Parathyroid adenoma (tissue), 2 donors: ENCODE data around the gene FOXJ3.

ENCODE experiments used
- H2AFZ ChIP-seq: fragments of 300-600 bp; sonication (generic); one replicate; pipeline ENCODE4 v1.7.0; 2017; ENCODE audit warnings: antibody characterized with exemption, mild to moderate bottlenecking
- H3K27ac ChIP-seq: fragments of 300-600 bp; sonication (generic); one replicate; pipeline ENCODE4 v1.7.0; 2017
- H3K27me3 ChIP-seq: fragments of 300-600 bp; sonication (generic); one replicate; pipeline ENCODE4 v1.7.0; 2017; ENCODE audit warnings: low read length; ENCODE audit not compliant: control insufficient read depth, insufficient read depth
- H3K36me3 ChIP-seq: fragments of 300-600 bp; sonication (generic); one replicate; pipeline ENCODE4 v1.7.0; 2017; ENCODE audit warnings: low read length; ENCODE audit not compliant: control insufficient read depth, insufficient read depth
- H3K4me1 ChIP-seq: fragments of 300-600 bp; sonication (generic); one replicate; pipeline ENCODE4 v1.7.0; 2017; ENCODE audit warnings: control low read depth
- H3K4me2 ChIP-seq: fragments of 300-600 bp; sonication (generic); one replicate; pipeline ENCODE4 v1.7.0; 2017; ENCODE audit warnings: low read length
- H3K4me3 ChIP-seq: fragments of 300-600 bp; sonication (generic); one replicate; pipeline ENCODE4 v1.7.0; 2017; ENCODE audit warnings: low read depth, low read length
- H3K79me2 ChIP-seq: fragments of 300-600 bp; sonication (generic); one replicate; pipeline ENCODE4 v1.7.0; 2017; ENCODE audit warnings: control low read depth
- H3K9ac ChIP-seq: fragments of 300-600 bp; sonication (generic); one replicate; pipeline ENCODE4 v1.7.0; 2017; ENCODE audit warnings: mild to moderate bottlenecking
- H3K9me3 ChIP-seq: fragments of 300-600 bp; sonication (generic); one replicate; pipeline ENCODE4 v1.7.0; 2017; ENCODE audit warnings: low read length; ENCODE audit not compliant: control insufficient read depth
- CTCF ChIP-seq: fragments of 300-600 bp; sonication (generic); IDR thresholded peaks from one replicate; pipeline ENCODE4 v1.7.0; 2017; ENCODE audit warnings: antibody characterized with exemption, mild to moderate bottlenecking
- donor health status: primary hyperparathyroidism.

FOXJ3 gene

GRCh38 chr1:42266253-42267135 lies 68.5 kb downstream of the FOXJ3 start:
- H3K9ac ChIP-seq, result no peak overlapping the region
- H3K27ac ChIP-seq, result peak overlapping the region; percentile 48
- no peaks in the 10 kb centered on the region for H3K36me3 ChIP-seq
- H3K9me3 ChIP-seq, result no peaks in the 10 kb centered on the region
- H3K4me2 ChIP-seq, result peak overlapping the region; percentile 36
- TF ChIP-seq CTCF, result no peak
- peaks cover 7% of the 10 kb centered on the region for H3K4me1 ChIP-seq
- H2AFZ ChIP-seq, result no peak overlapping the region
- peak overlapping the region; percentile 30 for H3K4me3 ChIP-seq
- peaks cover 10% of the 10 kb centered on the region for H3K79me2 ChIP-seq
- no peaks in the 10 kb centered on the region for H3K27me3 ChIP-seq

DNA sequence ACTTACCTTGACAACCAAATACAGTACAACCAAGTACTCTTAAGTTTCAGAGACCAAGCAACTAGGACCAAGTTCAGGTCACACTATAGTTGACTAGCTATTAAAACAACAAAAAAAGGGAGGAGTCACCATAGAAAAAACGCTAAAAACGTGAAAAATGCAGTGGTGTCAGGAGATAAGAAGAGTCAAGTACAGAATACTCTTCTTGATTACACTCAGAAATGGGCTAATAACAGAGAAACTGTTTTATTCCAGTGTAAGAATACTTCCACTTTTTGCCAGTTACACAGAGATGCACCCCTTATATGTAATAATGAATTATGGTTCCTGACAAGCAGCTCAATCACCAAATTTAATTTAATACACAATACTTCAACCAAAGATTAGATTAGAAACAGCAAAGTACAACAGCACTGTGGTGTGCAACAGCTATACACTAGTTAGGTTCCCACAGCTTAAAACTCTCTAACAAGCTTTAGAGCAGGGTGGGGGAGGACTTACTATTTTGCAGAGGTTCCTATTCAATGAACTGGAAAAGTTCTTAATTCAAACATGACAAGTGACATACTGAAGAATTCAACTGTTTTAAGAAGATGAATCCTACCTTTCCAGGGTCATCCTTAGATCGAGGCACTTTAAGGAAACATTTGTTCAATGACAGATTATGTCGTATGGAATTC lies 70.4 kb downstream of the FOXJ3 start:
- peaks cover 7% of the 10 kb centered on the region for H3K4me1 ChIP-seq
- H2AFZ ChIP-seq, result no peak overlapping the region
- no peak for TF ChIP-seq CTCF
- no peaks in the 10 kb centered on the region for H3K27me3 ChIP-seq
- H3K9me3 ChIP-seq, result no peaks in the 10 kb centered on the region
- peaks cover 7% of the 10 kb centered on the region for H3K79me2 ChIP-seq
- H3K9ac ChIP-seq, result no peak overlapping the region
- H3K27ac ChIP-seq, result no peak overlapping the region
- H3K36me3 ChIP-seq, result no peaks in the 10 kb centered on the region
- no peak overlapping the region for H3K4me2 ChIP-seq
- no peak overlapping the region for H3K4me3 ChIP-seq

GRCh38 chr1:42263019-42263418 lies 72.0 kb downstream of the FOXJ3 start:
- Histone ChIP-seq H2AFZ (no peak overlapping the region), H3K4me2 (no peak overlapping the region), H3K9me3 (no peaks in the 10 kb centered on the region), H3K27ac (no peak overlapping the region), H3K9ac (no peak overlapping the region), H3K4me3 (no peak overlapping the region), H3K4me1 (peaks cover 16% of the 10 kb centered on the region), H3K27me3 (no peaks in the 10 kb centered on the region), H3K36me3 (no peaks in the 10 kb centered on the region), H3K79me2 (peaks cover 7% of the 10 kb centered on the region)
- no peak for TF ChIP-seq CTCF

- peaks cover 12% of the 10 kb centered on the region for H3K79me2 ChIP-seq
- no peaks in the 10 kb centered on the region for H3K27me3 ChIP-seq
- no peak overlapping the region for H3K27ac ChIP-seq
- H3K36me3 ChIP-seq, result no peaks in the 10 kb centered on the region
- H3K9me3 ChIP-seq, result no peaks in the 10 kb centered on the region
- H3K4me2 ChIP-seq, result no peak overlapping the region
- H3K9ac ChIP-seq, result no peak overlapping the region
- no peak overlapping the region for H3K4me3 ChIP-seq
- TF ChIP-seq CTCF, result no peak
- no peak overlapping the region for H2AFZ ChIP-seq
- H3K4me1 ChIP-seq, result peaks cover 9% of the 10 kb centered on the region
These were observed 74.5 kb downstream of the FOXJ3 start for GRCh38 chr1:42260376-42261070.
